Breast epithelium (tissue), 3 donors: ENCODE results near the gene GTF2B.

Source experiments
- POLR2A ChIP-seq: fragments of 450-650 bp; IDR thresholded peaks from one replicate; pipeline ENCODE4 v1.6.1; 2016; ENCODE audit warnings: antibody characterized with exemption, mild to moderate bottlenecking, moderate library complexity
- POLR2AphosphoS5 ChIP-seq, 3 donors: sonication (generic); formaldehyde crosslinking; IDR thresholded peaks; one replicate each; pipeline ENCODE4 v1.6.1; 2017; ENCODE audit warnings: antibody characterized with exemption in 3 of 3

DNA sequence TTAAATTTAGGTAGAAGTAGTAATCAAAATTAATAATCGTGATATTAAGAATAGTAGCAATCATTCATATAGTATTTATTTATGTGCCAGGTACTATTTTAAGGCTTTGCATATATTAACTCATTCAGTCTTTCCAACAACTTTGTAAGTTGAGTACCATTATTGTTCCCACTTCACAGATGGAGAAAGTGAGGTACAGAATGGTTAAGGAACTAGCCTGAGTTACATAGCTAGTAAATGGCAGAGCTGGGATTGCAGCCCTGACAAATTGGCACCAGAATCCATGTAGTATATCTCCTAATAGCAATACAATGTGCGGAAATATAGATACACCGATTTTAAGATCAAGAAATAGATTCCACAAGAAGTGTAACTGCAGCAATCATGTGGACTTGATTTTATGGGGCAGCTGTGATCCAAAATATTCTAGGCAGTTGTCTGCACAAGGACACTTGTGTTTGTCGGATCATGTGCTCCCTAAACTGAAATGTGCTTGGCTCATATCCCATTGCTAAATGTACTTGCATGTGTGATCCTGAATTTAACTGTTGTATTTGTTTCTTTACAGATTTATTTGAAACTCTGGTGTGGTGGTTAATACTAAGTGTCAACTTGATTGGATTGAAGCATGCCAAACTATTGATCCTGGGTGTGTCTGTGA lies 5.8 kb upstream of the GTF2B start:
- TF ChIP-seq POLR2A (no peak), POLR2AphosphoS5 (IDR thresholded peaks at IDR 0.05) (no peak)
